NT2/D1 (cell line): ENCODE results near the gene DLX4.

Source experiments
- DNase-seq: peaks from one replicate; pipeline ENCODE4 v3.0.0-alpha.2; 2011; ENCODE audit warnings: low read depth, low spot score
- H3K27me3 ChIP-seq: 2 replicates; pipeline ENCODE4 v1.6.0; 2011; ENCODE audit warnings: mild to moderate bottlenecking; ENCODE audit not compliant: insufficient read length, insufficient read depth
- H3K36me3 ChIP-seq: 2 replicates; pipeline ENCODE4 v1.6.1; 2011; ENCODE audit warnings: mild to moderate bottlenecking, low read length, mixed read lengths; ENCODE audit not compliant: insufficient read depth, insufficient read length
- H3K4me1 ChIP-seq: 2 replicates; pipeline ENCODE4 v1.5.1; 2011; ENCODE audit not compliant: insufficient read depth, insufficient read length
- H3K4me3 ChIP-seq: 2 replicates; pipeline ENCODE4 v1.5.1; 2011; ENCODE audit warnings: low read depth; ENCODE audit not compliant: insufficient read length
- H3K9ac ChIP-seq: 2 replicates; pipeline ENCODE4 v1.6.0; 2011; ENCODE audit warnings: low read depth; ENCODE audit not compliant: insufficient read length
- H3K9me3 ChIP-seq: 2 replicates; pipeline ENCODE4 v1.5.1; 2011; ENCODE audit warnings: mild to moderate bottlenecking, low read length; ENCODE audit not compliant: insufficient read depth
- SUZ12 ChIP-seq: IDR thresholded peaks from 2 replicates; pipeline ENCODE4 v1.6.1; 2011; ENCODE audit not compliant: insufficient read length, insufficient read depth; ENCODE audit errors: extremely low read depth
- YY1 ChIP-seq: IDR thresholded peaks from 2 replicates; pipeline ENCODE4 v1.6.1; 2011; ENCODE audit not compliant: insufficient read length, insufficient read depth
- ZNF274 ChIP-seq: IDR thresholded peaks from 2 replicates; pipeline ENCODE4 v1.6.1; 2011; ENCODE audit warnings: mild to moderate bottlenecking, low read depth, low read length

DLX4 gene

GRCh38 chr17:50023520-50023919 is 54.5 kb downstream of the DLX4 start:
- H3K27me3 ChIP-seq = no peaks in the 10 kb centered on the region
- peaks cover 15% of the 10 kb centered on the region for H3K9me3 ChIP-seq
- no peak for TF ChIP-seq SUZ12
- TF ChIP-seq YY1 = no peak
- TF ChIP-seq ZNF274 = no peak
- H3K36me3 ChIP-seq = no peaks in the 10 kb centered on the region
- H3K9ac ChIP-seq = no peak overlapping the region
- peaks cover 8% of the 10 kb centered on the region for H3K4me1 ChIP-seq
- H3K4me3 ChIP-seq = no peak overlapping the region
- no peak for DNase-seq
